PFSK-1 (cell line): ENCODE measurements around the gene VPS13A.

Experiments
- FOXP2 ChIP-seq: optimal IDR thresholded peaks from 2 replicates; pipeline ENCODE3; 2011; ENCODE audit warnings: borderline replicate concordance, control low read depth, inconsistent platforms; ENCODE audit not compliant: insufficient read depth; ENCODE audit errors: extremely low read length, extremely low read depth
- POLR2AphosphoS5 ChIP-seq: IDR thresholded peaks from 2 replicates; pipeline ENCODE4 v1.6.1; 2012; ENCODE audit warnings: low read depth, mild to moderate bottlenecking, control low read depth, low read length, moderate library complexity
- REST ChIP-seq, 2 experiments: IDR thresholded peaks; 2 replicates each; pipeline versions ENCODE4 v1.6.1 to v1.8.0; 2011 to 2012; ENCODE audit warnings: low read depth in 2 of 2, low read length in 2 of 2, control low read depth in 1 of 2, inconsistent platforms in 1 of 2, mild to moderate bottlenecking in 1 of 2, moderate library complexity in 1 of 2; ENCODE audit not compliant: insufficient read depth in 1 of 2
- SIN3A ChIP-seq: IDR thresholded peaks from 2 replicates; pipeline ENCODE4 v1.6.1; 2012; ENCODE audit warnings: mild to moderate bottlenecking, low read length, moderate library complexity, borderline replicate concordance; ENCODE audit not compliant: insufficient read depth
- TAF1 ChIP-seq: IDR thresholded peaks from 2 replicates; pipeline ENCODE4 v1.6.1; 2012; ENCODE audit warnings: low read length, control low read depth, borderline replicate concordance; ENCODE audit not compliant: insufficient read depth

VPS13A gene

GRCh38 chr9:77447646-77448045 lies 270.3 kb downstream of the VPS13A start:
- TF ChIP-seq SIN3A (no peak), REST (IDR thresholded peaks at IDR 0.05; ENCODE audit: insufficient read depth in 1 of 2, low read depth in 2 of 2, low read length in 2 of 2) (no peak), POLR2AphosphoS5 (no peak), TAF1 (no peak), FOXP2 (no peak)

- TF ChIP-seq SIN3A = no peak
- no peak for TF ChIP-seq FOXP2
- TF ChIP-seq REST (IDR thresholded peaks at IDR 0.05; ENCODE audit: insufficient read depth in 1 of 2, low read depth in 2 of 2, low read length in 2 of 2) = no peak
- TF ChIP-seq POLR2AphosphoS5 = no peak
- TF ChIP-seq TAF1 = no peak
These were observed 272.1 kb downstream of the VPS13A start for GRCh38 chr9:77449240-77450084.

GRCh38 chr9:77450085-77450475 lies 272.7 kb downstream of the VPS13A start:
- TF ChIP-seq SIN3A = no peak
- TF ChIP-seq TAF1 = no peak
- TF ChIP-seq REST (IDR thresholded peaks at IDR 0.05; ENCODE audit: insufficient read depth in 1 of 2, low read depth in 2 of 2, low read length in 2 of 2) = no peak
- TF ChIP-seq FOXP2 = no peak
- no peak for TF ChIP-seq POLR2AphosphoS5

GRCh38 chr9:77451507-77451906 lies 274.2 kb downstream of the VPS13A start:
- no peak for TF ChIP-seq TAF1
- no peak for TF ChIP-seq FOXP2

GRCh38 chr9:77453825-77454647 lies 276.7 kb downstream of the VPS13A start:
- TF ChIP-seq SIN3A (no peak), FOXP2 (no peak), TAF1 (no peak), POLR2AphosphoS5 (no peak), REST (IDR thresholded peaks at IDR 0.05; ENCODE audit: insufficient read depth in 1 of 2, low read depth in 2 of 2, low read length in 2 of 2) (no peak)
